Nephron progenitor cell (in vitro differentiated cells): ENCODE results near the gene DNAH11.

Source experiments
- DNase-seq: peaks from one replicate; pipeline ENCODE4 v3.0.0; 2021
- H3K27ac Mint-ChIP-seq: 2 replicates; pipeline ENCODE4 v1.8.0; 2021; ENCODE audit warnings: mild to moderate bottlenecking, moderate library complexity, mixed read lengths
- H3K27me3 Mint-ChIP-seq: 2 replicates; pipeline ENCODE4 v1.8.0; 2021; ENCODE audit warnings: mild to moderate bottlenecking, low read depth, mixed read lengths; ENCODE audit not compliant: poor library complexity
- H3K36me3 Mint-ChIP-seq: 2 replicates; pipeline ENCODE4 v1.8.0; 2021; ENCODE audit warnings: low read depth, mixed read lengths
- H3K4me1 Mint-ChIP-seq: 2 replicates; pipeline ENCODE4 v1.8.0; 2021; ENCODE audit warnings: mixed read lengths
- H3K4me3 Mint-ChIP-seq: 2 replicates; pipeline ENCODE4 v1.8.0; 2021; ENCODE audit warnings: mild to moderate bottlenecking, moderate library complexity, mixed read lengths
- H3K9me3 Mint-ChIP-seq: 2 replicates; pipeline ENCODE4 v1.8.0; 2021; ENCODE audit warnings: mild to moderate bottlenecking, moderate library complexity, mixed read lengths
- TF ChIP-seq, protein P1 (sequence below): fragments of 200-600 bp; sonication (generic); IDR thresholded peaks from 2 replicates; pipeline ENCODE4 v1.5.0; 2021; ENCODE audit warnings: antibody characterized with exemption

DNAH11 gene

GRCh38 chr7:21542891-21543527 lies at the start of gene DNAH11:
TSS of gene DNAH11 (plus strand) at chr7:21543039. CDS start at chr7:21543246, 207 bp downstream.
- Mint-ChIP-seq H3K4me1 (peaks cover 5% of the 10 kb centered on the region), H3K36me3 (no peaks in the 10 kb centered on the region), H3K27me3 (peaks cover 75% of the 10 kb centered on the region), H3K9me3 (peaks cover 2% of the 10 kb centered on the region), H3K27ac (no peak within 1 kb of the TSS), H3K4me3 (peak within 1 kb of the TSS; percentile 72)
- TF ChIP-seq, protein P1, sequence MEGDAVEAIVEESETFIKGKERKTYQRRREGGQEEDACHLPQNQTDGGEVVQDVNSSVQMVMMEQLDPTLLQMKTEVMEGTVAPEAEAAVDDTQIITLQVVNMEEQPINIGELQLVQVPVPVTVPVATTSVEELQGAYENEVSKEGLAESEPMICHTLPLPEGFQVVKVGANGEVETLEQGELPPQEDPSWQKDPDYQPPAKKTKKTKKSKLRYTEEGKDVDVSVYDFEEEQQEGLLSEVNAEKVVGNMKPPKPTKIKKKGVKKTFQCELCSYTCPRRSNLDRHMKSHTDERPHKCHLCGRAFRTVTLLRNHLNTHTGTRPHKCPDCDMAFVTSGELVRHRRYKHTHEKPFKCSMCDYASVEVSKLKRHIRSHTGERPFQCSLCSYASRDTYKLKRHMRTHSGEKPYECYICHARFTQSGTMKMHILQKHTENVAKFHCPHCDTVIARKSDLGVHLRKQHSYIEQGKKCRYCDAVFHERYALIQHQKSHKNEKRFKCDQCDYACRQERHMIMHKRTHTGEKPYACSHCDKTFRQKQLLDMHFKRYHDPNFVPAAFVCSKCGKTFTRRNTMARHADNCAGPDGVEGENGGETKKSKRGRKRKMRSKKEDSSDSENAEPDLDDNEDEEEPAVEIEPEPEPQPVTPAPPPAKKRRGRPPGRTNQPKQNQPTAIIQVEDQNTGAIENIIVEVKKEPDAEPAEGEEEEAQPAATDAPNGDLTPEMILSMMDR: no peak
- DNase-seq: peak; percentile 80

DNA sequence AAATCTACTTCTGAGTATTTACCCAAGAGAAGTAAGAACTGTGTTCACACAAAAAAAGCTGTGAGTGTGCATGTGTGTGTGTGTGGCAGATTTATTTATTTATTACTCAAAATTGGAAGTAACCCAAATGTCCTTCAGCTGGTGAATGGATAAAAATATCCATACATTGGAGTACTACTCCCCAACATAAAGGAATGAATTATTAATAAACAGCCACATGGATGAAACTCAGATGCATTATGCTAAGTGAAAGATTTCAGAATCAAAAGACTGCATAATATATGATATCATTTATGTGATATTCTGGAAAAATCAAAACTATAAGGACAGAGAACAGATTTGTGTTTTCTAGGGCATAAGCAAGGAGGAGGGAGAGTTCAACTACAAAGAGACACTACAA lies 47.1 kb upstream of the DNAH11 start:
- Mint-ChIP-seq H3K4me1 (no peaks in the 10 kb centered on the region), H3K27ac (no peak overlapping the region), H3K4me3 (no peak overlapping the region), H3K36me3 (peaks cover 98% of the 10 kb centered on the region), H3K9me3 (peaks cover 96% of the 10 kb centered on the region), H3K27me3 (no peaks in the 10 kb centered on the region)
- TF ChIP-seq, protein P1: no peak
- no peak for DNase-seq

DNA sequence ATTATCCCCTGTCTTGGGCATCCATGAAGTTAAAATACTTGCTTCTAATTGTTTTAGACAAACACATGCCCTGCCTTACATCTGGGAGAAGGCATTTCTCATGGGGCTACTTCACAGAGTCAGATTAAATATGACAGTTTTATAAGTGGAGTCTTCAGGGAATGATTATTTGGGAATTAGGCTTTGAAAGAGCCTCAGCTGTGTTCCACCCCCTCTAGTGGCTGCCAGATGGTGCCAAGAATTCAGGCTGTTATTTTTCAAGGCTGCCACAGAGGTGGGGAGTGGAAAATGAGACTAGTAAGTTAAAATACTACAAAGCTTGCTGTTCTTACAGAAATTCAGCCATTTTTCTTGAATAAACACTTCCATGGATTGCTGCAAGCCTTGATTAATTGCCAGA lies 45.8 kb upstream of the DNAH11 start:
- H3K4me3 Mint-ChIP-seq: no peak overlapping the region
- DNase-seq: no peak
- peaks cover 98% of the 10 kb centered on the region for H3K36me3 Mint-ChIP-seq

DNA sequence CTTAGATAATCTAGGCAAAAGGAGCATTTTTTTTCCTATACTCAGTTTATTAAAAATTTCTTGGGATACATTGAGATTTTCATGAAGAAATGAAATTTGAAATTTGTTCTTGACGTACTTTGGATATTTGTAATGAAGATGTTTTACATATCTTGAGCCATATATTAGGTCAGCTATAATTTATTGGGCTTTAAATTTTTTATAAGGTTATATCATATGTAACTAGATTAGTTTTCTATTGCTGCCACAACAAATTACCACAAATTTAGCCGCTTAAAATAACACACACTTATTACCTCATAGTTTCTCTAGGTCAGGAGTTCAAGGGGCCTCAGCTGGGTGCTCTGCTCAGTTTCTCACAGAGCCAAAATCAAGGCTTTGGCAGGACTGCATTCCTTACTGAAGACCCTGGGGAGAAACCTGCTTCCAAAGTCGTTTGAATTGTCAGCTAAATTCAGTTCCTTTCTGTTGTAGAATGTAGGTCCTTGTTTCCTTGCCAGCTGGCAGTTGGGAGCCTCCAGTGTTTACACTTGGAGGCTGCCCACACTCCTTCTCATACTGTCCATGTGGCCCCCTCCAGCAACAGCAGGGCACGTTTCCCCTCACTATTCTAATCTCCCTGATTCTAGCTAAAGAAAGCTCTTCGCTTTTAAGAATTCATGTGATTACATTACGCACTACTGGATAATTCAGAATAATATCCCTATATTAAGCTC lies 42.6 kb upstream of the DNAH11 start:
- TF ChIP-seq, protein P1: no peak
- H3K4me3 Mint-ChIP-seq: no peak overlapping the region
- peaks cover 98% of the 10 kb centered on the region for H3K36me3 Mint-ChIP-seq
- H3K27me3 Mint-ChIP-seq: no peaks in the 10 kb centered on the region
- peaks cover 70% of the 10 kb centered on the region for H3K9me3 Mint-ChIP-seq
- DNase-seq: no peak
- H3K4me1 Mint-ChIP-seq: no peaks in the 10 kb centered on the region
- no peak overlapping the region for H3K27ac Mint-ChIP-seq

More for the DNA sequence above, 45.8 kb upstream of the DNAH11 start:
- peaks cover 95% of the 10 kb centered on the region for H3K9me3 Mint-ChIP-seq
- no peaks in the 10 kb centered on the region for H3K27me3 Mint-ChIP-seq
- H3K4me1 Mint-ChIP-seq: no peaks in the 10 kb centered on the region
- H3K27ac Mint-ChIP-seq: no peak overlapping the region
- TF ChIP-seq, protein P1: no peak

DNA sequence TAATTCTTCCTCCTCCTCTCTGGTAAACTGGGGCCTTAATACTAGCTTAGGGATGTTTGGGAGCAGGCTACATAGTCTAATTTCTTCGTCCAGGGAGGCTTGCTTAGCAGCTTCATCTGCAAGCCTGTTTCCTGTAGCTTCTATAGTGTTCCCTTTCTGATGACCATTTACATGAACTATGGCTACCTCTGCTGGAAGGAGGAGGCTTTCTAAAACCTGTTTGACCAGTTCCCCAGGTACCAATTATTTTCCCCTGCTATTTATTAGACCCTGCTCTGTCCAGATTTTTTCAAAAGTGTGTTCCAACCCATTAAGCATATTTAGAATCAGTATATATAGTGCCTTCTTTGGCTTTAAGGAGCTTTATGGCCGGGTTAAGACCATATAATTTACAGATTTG lies 38.8 kb upstream of the DNAH11 start:
- TF ChIP-seq, protein P1: no peak
- DNase-seq: no peak
- H3K27ac Mint-ChIP-seq: no peak overlapping the region
- peaks cover 62% of the 10 kb centered on the region for H3K9me3 Mint-ChIP-seq
- H3K4me1 Mint-ChIP-seq: no peaks in the 10 kb centered on the region
- H3K27me3 Mint-ChIP-seq: no peaks in the 10 kb centered on the region
- H3K4me3 Mint-ChIP-seq: no peak overlapping the region
- peaks cover 99% of the 10 kb centered on the region for H3K36me3 Mint-ChIP-seq
